Measurements from ENCODE around the gene CDKAL1.

GRCh38 chr6:21098134-21098533 is 563.9 kb downstream of the CDKAL1 start:
- TF ChIP-seq POLR2AphosphoS5 (IDR thresholded peaks at IDR 0.05; ENCODE audit: insufficient read depth in 1 of 2, low read depth in 1 of 2), result no peak
- TF ChIP-seq, protein P1, sequence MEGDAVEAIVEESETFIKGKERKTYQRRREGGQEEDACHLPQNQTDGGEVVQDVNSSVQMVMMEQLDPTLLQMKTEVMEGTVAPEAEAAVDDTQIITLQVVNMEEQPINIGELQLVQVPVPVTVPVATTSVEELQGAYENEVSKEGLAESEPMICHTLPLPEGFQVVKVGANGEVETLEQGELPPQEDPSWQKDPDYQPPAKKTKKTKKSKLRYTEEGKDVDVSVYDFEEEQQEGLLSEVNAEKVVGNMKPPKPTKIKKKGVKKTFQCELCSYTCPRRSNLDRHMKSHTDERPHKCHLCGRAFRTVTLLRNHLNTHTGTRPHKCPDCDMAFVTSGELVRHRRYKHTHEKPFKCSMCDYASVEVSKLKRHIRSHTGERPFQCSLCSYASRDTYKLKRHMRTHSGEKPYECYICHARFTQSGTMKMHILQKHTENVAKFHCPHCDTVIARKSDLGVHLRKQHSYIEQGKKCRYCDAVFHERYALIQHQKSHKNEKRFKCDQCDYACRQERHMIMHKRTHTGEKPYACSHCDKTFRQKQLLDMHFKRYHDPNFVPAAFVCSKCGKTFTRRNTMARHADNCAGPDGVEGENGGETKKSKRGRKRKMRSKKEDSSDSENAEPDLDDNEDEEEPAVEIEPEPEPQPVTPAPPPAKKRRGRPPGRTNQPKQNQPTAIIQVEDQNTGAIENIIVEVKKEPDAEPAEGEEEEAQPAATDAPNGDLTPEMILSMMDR (IDR thresholded peaks at IDR 0.05), result no peak

All from vagina (tissue), 2 donors.